GM21723 (cell line): ENCODE data around the gene TATDN3.
"Not testable (repeated sequence)": the region's sequence is repeated elsewhere in the genome, so short reads cannot be mapped to it uniquely, and the experiment has no call there.

Experiments used
- ATAC-seq: cut with Tn5 transposase; IDR thresholded peaks from one replicate; pipeline ENCODE4 v1.9.1; 2021; ENCODE audit warnings: mild to moderate bottlenecking, moderate library complexity; ENCODE audit not compliant: unreplicated experiment

TATDN3 gene

GRCh38 chr1:212827171-212827776, 35.6 kb downstream of the TATDN3 start:
- no peak for ATAC-seq

GRCh38 chr1:212827831-212828278, 36.2 kb downstream of the TATDN3 start:
- ATAC-seq: no peak

- no peak for ATAC-seq
Measured at GRCh38 chr1:212828395-212828794, 36.7 kb downstream of the TATDN3 start.

GRCh38 chr1:212833211-212834207, 41.8 kb downstream of the TATDN3 start:
- ATAC-seq: peak; percentile 72

- no peak for ATAC-seq
Measured at GRCh38 chr1:212838145-212838544, 46.5 kb downstream of the TATDN3 start.

GRCh38 chr1:212844521-212844920, 52.8 kb downstream of the TATDN3 start:
- ATAC-seq: not testable (repeated sequence)

- ATAC-seq: no peak
Measured at GRCh38 chr1:212847549-212847948, 55.9 kb downstream of the TATDN3 start, which contains the start of gene SPATA45. Gene SPATA45, minus strand, starts transcription at chr1:212847649. Its CDS starts 11,500 bp downstream, at chr1:212836149.

- ATAC-seq: no peak
Measured at GRCh38 chr1:212852105-212852688, 60.5 kb downstream of the TATDN3 start.

- ATAC-seq: no peak
Measured at GRCh38 chr1:212853658-212854057, 62.0 kb downstream of the TATDN3 start.

- no peak for ATAC-seq
Measured at GRCh38 chr1:212856755-212857154, 65.1 kb downstream of the TATDN3 start.

GRCh38 chr1:212857992-212858460, 66.3 kb downstream of the TATDN3 start, which contains the start of gene FLVCR1:
Gene FLVCR1, plus strand, starts transcription at chr1:212858275. Its CDS starts 178 bp downstream, at chr1:212858453.
- peak; percentile 96 for ATAC-seq

- ATAC-seq: peak; percentile 32
Measured at GRCh38 chr1:212858461-212859265, 67.0 kb downstream of the TATDN3 start.

- no peak for ATAC-seq
Measured at GRCh38 chr1:212860713-212861581, 69.3 kb downstream of the TATDN3 start.

GRCh38 chr1:212862111-212862690, 70.5 kb downstream of the TATDN3 start:
- no peak for ATAC-seq

GRCh38 chr1:212863345-212863744, 71.7 kb downstream of the TATDN3 start:
- ATAC-seq: not testable (repeated sequence)

GRCh38 chr1:212864201-212864600, 72.5 kb downstream of the TATDN3 start:
- ATAC-seq: no peak
